Measurements from ENCODE around the gene TBKBP1.
"Not testable (repeated sequence)": the region's sequence is repeated elsewhere in the genome, so short reads cannot be mapped to it uniquely, and the experiment has no call there.

TBKBP1 gene

DNA sequence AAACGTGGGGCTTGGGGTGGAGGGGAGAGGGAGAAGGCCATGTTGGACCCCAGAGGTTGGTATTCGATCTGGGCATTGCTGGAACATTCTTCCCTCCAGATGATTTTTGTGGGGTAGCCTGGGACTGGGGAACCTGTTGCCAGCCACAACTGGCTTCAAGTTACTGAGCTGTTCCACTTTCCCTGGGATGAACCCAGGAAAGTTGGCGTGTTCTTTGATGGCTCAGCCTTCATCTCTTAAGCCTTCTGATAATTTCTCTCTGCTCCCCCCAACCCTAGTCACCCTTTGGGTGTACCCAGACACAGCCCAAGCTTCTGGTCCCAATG lies 41.1 kb downstream of the TBKBP1 start:
- no peak for DNase-seq

DNA sequence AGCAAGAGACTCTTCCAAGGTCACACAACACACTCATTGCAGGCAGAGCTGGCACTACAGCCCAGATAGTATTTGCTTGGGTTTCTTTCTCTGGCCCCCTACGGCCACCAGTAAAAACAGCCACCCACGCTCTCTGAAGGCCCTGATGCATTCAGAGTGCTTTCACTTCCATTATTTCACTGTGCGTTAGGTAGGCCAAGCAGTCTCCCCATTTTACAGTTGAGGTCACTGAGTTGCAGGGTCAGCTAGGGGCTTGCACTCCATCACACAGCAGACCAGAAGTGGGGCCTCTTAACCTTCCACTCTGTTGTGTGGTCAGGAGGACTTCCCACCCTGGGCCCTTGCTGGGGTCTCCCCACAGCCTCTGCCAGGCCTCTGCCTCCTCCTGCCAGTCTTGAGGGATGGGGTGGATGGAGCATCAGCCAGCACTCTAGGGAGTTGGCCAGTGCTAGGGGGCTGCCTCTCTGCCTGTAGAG lies 41.6 kb downstream of the TBKBP1 start:
- DNase-seq: no peak

DNA sequence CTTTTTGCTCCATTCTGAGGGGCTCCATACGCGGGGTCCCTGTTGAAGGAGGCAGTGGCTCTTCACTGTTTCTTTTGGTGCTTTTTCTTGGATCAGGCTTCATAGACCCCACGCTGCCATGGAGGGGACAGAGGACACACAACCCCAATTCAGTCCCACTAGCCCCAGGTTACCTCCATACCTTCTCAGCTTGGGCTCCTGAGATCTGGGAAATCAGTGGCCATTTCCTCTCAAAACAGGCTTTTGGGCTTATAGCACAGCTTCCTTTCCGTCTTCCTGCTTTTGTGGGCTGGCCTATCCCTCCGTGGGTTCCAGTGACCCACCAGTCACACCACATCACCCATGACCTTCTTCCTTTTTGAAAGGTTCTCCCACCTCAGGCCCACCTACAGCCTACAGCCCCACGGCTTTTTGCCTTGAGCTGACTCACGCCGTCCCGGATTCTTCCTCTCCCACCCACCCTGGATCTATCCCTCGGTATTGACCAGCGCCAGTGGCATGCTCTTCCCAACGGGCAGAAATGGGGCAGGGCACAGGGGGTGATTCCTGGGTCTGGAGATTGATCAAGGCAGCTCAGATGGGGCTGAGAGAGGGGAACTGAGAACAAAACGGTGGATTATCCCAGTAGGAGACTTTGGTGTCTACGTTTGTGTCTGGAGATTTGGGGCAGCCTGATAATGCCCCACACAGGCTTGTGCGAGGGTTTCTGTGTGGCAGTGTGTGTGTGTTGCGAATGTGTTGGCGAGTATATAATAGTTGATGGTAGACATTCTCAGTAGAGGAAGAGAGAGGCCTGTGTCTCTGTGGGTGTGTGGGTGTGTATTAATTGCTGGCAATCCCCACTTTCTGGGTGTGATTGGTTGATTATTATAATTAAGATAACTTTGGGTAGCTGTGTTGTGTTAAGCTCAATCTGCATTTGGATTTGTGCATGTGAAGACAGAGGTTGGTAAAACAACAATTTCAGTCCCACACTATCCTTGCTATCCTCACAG lies 42.8 kb downstream of the TBKBP1 start:
- DNase-seq: no peak

DNA sequence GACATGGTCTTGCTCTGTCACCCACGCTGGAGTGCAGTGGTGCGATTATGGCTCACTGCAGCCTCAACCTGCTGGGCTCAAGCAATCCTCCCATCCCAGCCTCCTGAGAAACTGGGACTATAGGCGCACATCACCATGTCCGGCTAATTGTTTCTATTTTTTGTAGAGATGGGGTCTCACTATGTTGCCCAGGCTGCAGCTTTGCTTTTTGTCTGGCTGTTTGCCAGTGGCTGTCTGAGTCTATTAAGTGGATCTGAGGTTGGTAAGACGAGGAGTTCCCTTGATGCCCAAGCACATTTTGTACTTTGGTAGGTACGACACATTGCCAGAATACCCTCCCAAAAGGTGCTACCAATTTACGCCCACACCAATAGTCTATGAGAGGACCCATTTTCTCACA lies 44.2 kb downstream of the TBKBP1 start:
- no peak for DNase-seq

GRCh38 chr17:47739150-47739549 lies 45.2 kb downstream of the TBKBP1 start:
- no peak for DNase-seq

DNA sequence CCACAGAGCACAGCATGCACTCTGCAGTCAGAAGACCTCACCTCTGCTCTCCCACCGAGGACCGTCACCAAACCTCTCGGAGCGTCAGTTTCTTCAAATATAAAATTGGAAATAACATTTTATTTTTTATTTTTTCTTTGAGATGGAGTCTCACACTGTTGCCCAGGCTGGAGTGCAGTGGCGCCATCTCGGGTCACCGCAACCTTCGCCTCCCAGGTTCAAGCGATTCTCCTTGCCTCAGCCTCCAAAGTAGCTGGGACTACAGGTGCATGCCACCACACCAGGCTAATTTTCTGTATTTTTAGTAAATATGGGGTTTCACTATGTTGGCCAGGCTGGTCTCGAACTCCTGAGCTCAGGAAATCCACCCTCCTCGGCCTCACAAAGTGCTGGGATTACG lies 46.0 kb downstream of the TBKBP1 start:
- not testable (repeated sequence) for DNase-seq

DNA sequence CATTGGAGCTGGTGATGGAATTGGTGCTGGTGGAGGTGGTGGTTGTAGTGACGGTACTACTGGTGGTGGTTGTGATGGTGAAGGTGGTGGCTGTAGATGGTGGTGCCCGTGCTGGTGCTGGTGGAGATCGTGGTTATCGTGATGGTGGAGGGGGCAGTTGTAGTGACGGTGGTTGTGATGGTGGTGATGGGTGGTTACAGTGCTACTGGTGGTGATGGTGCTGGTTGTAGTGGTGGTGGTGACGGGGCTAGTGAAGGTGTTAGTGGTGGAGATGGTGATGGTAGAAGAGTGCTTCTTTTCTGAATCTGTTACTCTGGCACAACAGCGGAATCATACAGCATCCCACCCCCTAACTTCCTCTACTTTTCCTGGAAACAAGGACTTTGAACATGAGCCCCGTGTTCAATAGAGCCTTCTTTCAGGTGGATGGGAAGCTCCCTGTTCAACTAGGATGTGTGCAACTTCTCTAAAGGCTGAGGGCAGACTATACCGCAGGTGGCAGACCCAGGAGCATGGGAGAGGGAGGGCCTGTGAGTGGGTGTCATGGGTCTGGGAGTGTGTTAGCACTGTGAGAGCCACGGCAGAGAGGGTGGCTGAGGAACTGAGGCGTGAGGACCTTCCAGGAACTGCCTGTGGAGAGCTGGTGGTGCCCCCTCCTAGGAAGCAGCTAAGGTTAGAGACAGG lies 47.3 kb downstream of the TBKBP1 start:
- DNase-seq: no peak

GRCh38 chr17:47741793-47742145 lies 47.8 kb downstream of the TBKBP1 start:
- no peak for DNase-seq

GRCh38 chr17:47742319-47743181 lies 48.6 kb downstream of the TBKBP1 start:
- DNase-seq: peak in 4 of 6 experiments; percentile 20 to 42 (median 36)

- DNase-seq: no peak
Measured at GRCh38 chr17:47744168-47745036, 50.4 kb downstream of the TBKBP1 start.

DNA sequence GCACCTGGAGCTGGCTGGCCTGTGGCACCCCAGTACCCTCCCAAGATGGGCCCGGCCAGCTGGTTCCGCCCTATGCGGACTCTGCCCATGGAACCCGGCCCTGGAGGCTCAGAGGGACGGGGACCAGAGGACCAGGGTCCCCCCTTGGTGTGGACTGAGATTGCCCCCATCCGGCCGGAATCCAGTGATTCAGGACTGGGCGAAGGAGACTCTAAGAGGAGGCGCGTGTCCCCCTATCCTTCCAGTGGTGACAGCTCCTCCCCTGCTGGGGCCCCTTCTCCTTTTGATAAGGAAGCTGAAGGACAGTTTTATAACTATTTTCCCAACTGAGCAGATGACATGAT lies 51.0 kb downstream of the TBKBP1 start:
- DNase-seq: no peak

- DNase-seq: no peak
Measured at GRCh38 chr17:47751471-47751870, 57.5 kb downstream of the TBKBP1 start.

DNA sequence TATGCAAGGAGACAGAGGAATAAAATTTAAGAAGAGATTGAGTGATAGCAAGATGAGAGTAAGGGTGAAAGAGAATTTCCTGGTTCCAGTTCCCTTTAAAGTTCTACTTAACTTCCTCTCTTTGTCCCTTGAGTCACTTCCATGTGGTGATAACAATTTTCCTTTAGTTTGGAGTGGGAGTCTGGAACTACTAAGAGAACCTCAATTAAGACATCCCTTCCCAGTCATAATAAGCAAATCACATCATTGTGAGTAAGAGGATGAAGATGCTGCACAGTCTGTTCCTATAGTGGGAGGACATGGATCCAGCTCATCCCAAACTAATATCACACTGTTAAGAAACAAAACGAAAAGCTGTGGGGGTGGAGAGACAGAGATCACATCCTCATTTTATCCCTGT lies 63.4 kb downstream of the TBKBP1 start:
- no peak for DNase-seq

DNA sequence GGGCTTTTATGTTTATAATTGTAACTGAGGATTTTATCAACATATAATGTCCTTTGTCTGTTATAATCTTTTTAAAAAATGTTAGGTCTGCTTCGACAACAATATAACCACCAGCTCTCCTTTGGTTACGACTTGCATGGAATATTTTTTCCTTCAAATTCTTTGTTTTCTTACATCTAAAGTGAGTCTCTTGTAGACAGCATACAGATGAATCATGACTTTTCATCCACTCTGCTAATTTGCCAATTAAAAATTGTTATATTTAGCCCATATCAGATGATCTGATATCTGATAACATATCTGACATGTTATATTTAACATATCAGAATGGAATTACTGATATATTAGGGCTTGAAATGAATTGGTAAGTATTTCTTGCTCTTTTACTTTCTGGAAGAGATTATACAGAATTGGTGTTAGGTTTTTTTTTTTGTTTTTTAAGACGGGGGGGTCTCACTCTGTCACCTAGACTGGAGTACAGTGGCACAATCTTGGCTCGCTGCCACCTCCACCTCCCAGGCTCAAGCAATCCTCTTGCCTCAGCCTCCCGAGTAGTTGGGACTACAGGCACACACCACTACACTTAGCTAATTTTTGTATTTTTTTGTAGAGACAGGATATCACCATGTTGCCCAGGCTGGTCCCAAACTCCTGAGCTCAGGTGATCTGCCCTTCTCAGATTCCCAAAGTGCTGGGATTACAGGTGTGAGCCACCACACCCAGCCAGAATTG lies 66.6 kb downstream of the TBKBP1 start:
- no peak for DNase-seq
